ENCODE results near the gene AGBL2.
"Not testable (repeated sequence)": the region's sequence is repeated elsewhere in the genome, so short reads cannot be mapped to it uniquely, and the experiment has no call there.

AGBL2 gene

GRCh38 chr11:47688111-47688510, 27.1 kb downstream of the AGBL2 start:
- no peak for DNase-seq

GRCh38 chr11:47686704-47687103, 28.5 kb downstream of the AGBL2 start:
- not testable (repeated sequence) for DNase-seq

- no peak for DNase-seq
Observed at GRCh38 chr11:47686151-47686550, 29.0 kb downstream of the AGBL2 start.

GRCh38 chr11:47675851-47676250, 39.3 kb downstream of the AGBL2 start:
- DNase-seq: no peak

- DNase-seq: no peak
Observed at GRCh38 chr11:47672283-47672730, 42.9 kb downstream of the AGBL2 start.

GRCh38 chr11:47669856-47670255, 45.3 kb downstream of the AGBL2 start:
- DNase-seq: no peak

- no peak for DNase-seq
Observed at GRCh38 chr11:47668665-47669064, 46.5 kb downstream of the AGBL2 start.

GRCh38 chr11:47667555-47667954, 47.6 kb downstream of the AGBL2 start:
- no peak for DNase-seq

- no peak for DNase-seq
Observed at GRCh38 chr11:47667135-47667534, 48.0 kb downstream of the AGBL2 start.

- not testable (repeated sequence) for DNase-seq
Observed at GRCh38 chr11:47664936-47665335, 50.2 kb downstream of the AGBL2 start.

GRCh38 chr11:47661245-47661644, 53.9 kb downstream of the AGBL2 start:
- no peak for DNase-seq

- DNase-seq: no peak
Observed at GRCh38 chr11:47659276-47659675, 55.9 kb downstream of the AGBL2 start.

- no peak for DNase-seq
Observed at GRCh38 chr11:47656260-47656885, 58.8 kb downstream of the AGBL2 start.

- DNase-seq: no peak
Observed at GRCh38 chr11:47651818-47652469, 63.2 kb downstream of the AGBL2 start.

- no peak for DNase-seq
Observed at GRCh38 chr11:47649276-47649675, 65.9 kb downstream of the AGBL2 start.

GRCh38 chr11:47646019-47646418, 69.2 kb downstream of the AGBL2 start:
- no peak for DNase-seq

GRCh38 chr11:47645500-47645899, 69.7 kb downstream of the AGBL2 start:
- DNase-seq: no peak

GRCh38 chr11:47642099-47642855, 72.9 kb downstream of the AGBL2 start, which contains the start of gene MTCH2:
TSS of gene MTCH2 (minus strand) at chr11:47642559. CDS start at chr11:47642465, 94 bp downstream.
- peak; percentile 95 to 99 for DNase-seq

- peak in 1 of 2 experiments; percentile 27 for DNase-seq
Observed at GRCh38 chr11:47641600-47642098, 73.5 kb downstream of the AGBL2 start.

- not testable (repeated sequence) for DNase-seq
Observed at GRCh38 chr11:47640506-47640905, 74.7 kb downstream of the AGBL2 start.

- not testable (repeated sequence) for DNase-seq
Observed at GRCh38 chr11:47636331-47636730, 78.8 kb downstream of the AGBL2 start.

- no peak for DNase-seq
Observed at GRCh38 chr11:47631473-47631872, 83.7 kb downstream of the AGBL2 start.

- no peak for DNase-seq
Observed at GRCh38 chr11:47628026-47628425, 87.1 kb downstream of the AGBL2 start.

- DNase-seq: no peak
Observed at GRCh38 chr11:47626234-47626633, 88.9 kb downstream of the AGBL2 start.

All from NCI-H526 (cell line).